SK-MEL-5 (cell line): Measurements from ENCODE around the gene DENND5B. TPM values are rescaled to one million over a fixed set of nuclear protein-coding genes. Genes with fewer than 3 reads are reported as not detected.
A peak's percentile ranks its signal among the peaks of the same experiment; 100 is the strongest.
"Not testable (repeated sequence)": the region's sequence is repeated elsewhere in the genome, so short reads cannot be mapped to it uniquely, and the experiment has no call there.

Experiments used
- DNase-seq: peaks from one replicate; pipeline ENCODE4 v3.0.0-alpha.2; 2016; ENCODE audit warnings: low read depth, low spot score
- in situ Hi-C: cut with HindIII; loops from 2 replicates; pipeline ENCODE4 v1.10.0; 2016; ENCODE audit warnings: low sequenced_read_pairs, high pct_unique_total_duplicates, low pct_unique_long_range_greater_than_20kb
- total RNA-seq: library from RNA; depleted of rRNA; stranded (reverse); fragments of >200 nt; shearing (Covaris generic); gene quantifications from 2 replicates; pipeline ENCODE4 v1.2.3, GENCODE V29; 2014

The DENND5B gene
- total RNA-seq, 1 experiment from 2014 or later, result 14.8 TPM

GRCh38 chr12:31522607-31523006 is 68.3 kb downstream of the DENND5B start:
- in situ Hi-C loops, result no loop called here
- DNase-seq, result no peak

- in situ Hi-C loops, result no loop called here
These were observed 69.0 kb downstream of the DENND5B start for GRCh38 chr12:31521964-31522363.

GRCh38 chr12:31519511-31519910 is 71.4 kb downstream of the DENND5B start:
- in situ Hi-C loops, result no loop called here
- no peak for DNase-seq

More at GRCh38 chr12:31521964-31522363, 69.0 kb downstream of the DENND5B start:
- no peak for DNase-seq

GRCh38 chr12:31518680-31519227 is 72.2 kb downstream of the DENND5B start:
- in situ Hi-C loops, result no loop called here
- DNase-seq, result peak; percentile 90

GRCh38 chr12:31517994-31518393 is 72.9 kb downstream of the DENND5B start:
- in situ Hi-C loops, result no loop called here
- no peak for DNase-seq

DNA sequence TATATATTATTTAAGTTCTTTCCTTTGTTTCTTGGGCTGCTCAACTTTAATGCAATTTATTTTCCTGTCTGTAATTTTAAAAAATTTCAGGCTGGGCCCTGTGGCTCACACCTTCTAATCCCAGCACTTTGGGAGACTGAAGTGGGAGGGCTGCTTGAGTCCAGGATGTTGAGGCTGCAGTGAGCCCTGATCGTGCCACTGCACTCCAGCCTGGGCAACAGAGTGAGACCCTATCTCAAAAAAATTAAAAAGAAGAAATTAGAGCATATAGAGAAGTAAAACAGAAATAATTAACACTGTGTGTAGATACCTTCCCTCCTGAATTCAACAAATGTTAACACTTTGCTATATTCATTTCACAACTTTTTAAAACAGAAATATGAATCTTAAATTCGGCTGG is 74.2 kb downstream of the DENND5B start:
- in situ Hi-C loops, result no loop called here
- no peak for DNase-seq

DNA sequence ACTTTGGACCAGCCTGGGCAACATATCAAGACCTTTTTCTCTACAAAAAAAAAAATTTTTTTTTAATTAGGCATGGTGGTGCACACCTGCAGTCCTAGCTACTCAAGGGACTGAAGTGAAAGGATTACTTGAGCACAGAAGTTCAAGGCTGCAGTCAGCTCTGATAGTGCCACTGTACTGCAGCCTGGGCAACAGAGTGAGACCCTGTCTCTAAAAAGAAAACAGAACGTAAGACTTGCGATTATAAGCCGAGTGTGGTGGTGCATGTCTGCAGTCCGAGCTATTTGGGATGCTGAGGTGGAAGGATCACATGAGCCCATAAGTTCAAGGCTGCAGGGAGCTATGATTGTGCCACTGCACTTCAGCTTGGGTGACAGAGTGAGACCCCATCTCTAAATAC is 76.0 kb downstream of the DENND5B start:
- no peak for DNase-seq
- in situ Hi-C loops, result no loop called here

GRCh38 chr12:31510034-31510433 is 80.9 kb downstream of the DENND5B start:
- in situ Hi-C loops, result no loop called here
- no peak for DNase-seq

DNA sequence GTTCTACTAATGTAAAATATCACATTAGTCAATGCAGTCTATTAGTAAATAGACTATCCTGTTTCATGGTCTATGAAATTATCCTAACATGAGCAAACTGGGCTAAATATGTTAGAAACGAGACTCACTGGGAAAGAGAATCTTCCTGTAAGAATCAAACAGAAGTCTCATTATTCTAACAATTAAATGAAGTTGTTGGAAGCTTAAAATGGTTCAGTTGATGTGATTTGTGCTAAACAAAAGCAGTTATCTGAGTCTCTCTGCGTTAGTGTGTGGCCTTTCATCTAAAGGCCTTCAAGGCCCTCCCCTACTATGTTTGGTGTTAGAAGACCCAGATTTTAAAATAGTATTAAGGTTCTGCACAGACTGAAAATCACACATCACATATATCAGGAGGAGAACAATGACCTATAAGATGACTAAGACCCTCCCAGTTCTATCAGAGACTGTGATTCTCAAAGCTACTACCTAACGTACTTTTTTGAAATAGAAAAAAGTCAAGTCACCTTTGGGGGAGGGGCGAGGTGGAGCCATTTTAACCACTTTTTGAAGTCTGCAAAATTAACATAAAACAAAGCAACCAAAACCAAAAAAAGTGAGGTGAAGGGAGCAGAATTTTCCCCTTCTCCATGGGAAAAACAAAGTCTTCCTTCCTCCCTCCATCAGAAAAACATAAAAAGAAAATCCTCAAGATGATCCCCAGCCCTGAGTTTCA is 82.3 kb downstream of the DENND5B start:
- DNase-seq, result no peak
- in situ Hi-C loops, result no loop called here

GRCh38 chr12:31507966-31508365 is 83.0 kb downstream of the DENND5B start:
- DNase-seq, result no peak
- in situ Hi-C loops, result no loop called here

DNA sequence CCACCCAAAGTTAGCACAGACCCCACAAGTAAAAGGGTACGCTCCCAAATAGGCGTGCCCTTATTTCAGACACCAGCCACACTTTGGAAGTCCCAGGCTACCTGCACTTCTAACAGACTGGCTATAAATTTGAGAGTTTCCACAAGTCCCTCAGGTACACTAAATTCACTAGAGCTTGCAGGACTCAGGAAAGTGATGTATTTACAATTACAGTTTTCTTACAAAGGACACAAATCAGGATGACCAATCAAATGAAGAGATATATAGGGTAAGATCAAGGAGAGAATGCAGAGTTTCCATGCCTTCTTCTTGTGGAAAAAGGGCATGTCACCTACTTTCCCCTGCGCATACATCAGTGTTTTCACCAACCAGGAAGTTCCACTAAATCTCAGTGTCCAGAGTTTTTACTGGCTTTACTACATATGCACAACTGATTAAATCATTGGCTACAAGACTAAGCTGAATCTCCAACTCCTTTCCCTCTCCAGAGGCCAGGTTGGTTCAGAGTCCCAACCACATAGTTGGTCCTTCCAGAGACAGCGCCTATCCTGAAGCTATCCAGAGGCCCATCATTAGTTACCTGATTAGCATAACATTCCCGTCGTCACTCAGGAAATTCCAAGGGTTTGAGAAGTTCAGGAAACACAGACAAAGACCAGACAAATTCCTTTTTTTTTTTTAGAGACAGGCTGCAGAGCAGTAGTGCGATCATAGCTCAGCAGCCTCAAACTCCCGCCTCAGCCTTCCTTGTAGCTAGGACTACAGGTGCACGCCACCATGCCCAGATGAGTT is 84.2 kb downstream of the DENND5B start:
- in situ Hi-C loops, result no loop called here
- no peak for DNase-seq

DNA sequence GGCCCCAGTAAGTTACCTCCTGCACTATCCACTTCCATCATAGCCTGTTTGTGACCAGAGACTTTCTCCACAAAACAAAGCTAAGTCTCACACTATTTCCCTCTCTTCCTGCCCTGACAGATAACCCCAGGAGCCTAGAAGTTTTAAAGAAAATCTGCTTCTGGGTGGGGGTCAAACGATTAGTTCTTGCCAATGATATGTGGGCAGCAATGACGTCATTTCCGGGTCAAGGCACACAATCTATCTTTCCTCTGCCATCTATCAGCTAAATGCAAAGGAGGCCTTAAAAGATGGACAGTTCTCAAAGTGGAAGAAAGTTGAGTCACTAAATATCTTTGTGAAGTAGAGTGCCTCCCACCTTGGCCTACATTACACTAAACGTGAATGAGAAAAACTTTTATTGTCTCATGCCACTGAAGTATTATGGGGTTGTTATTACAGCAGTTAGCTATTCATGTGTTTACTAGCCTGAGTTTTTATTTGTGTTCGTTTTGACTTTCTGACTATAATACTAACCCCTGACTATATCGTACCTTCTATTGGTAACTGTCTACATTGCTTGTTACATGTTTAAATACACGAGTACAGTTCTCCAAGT is 86.2 kb downstream of the DENND5B start:
- DNase-seq, result no peak
- in situ Hi-C loops, result no loop called here

DNA sequence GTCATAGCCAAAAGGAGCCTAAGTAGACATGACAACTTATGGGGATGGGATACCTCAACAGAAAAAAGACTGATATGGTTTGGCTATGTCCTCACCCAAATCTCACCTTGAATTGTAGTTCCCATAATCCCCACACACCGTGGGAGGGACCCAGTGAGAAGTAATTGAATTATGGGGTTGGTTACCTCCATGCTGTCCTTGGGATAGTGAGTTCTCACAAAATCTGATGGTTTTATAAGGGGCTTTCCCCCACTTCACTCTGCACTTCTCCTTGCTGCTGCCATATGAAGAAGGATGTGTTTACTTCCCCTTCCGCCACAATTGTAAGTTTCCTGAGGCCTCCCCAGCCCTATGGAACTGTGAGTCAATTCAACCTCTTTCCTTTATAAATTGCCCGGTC is 89.9 kb downstream of the DENND5B start:
- in situ Hi-C loops, DNase-seq: not testable (repeated sequence)

DNA sequence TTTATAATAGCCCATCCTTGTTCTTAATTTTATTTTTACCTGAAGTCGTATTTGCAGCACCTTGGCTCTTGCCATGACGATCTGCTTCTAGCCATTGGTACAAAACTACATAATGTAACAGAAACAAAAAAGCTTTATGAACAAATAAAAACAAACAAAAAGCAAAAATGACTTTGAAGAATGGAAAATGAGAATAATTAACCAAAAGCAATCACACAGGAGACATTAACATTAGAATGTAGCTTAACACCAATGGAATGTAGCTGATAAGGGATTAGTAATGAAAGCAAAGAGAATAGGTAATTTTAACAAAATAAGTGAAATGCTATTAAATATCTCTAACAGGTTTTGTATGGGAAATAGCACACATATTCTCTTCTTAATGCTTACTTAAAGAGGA is 91.4 kb downstream of the DENND5B start:
- in situ Hi-C loops, result no loop called here
- DNase-seq, result no peak

DNA sequence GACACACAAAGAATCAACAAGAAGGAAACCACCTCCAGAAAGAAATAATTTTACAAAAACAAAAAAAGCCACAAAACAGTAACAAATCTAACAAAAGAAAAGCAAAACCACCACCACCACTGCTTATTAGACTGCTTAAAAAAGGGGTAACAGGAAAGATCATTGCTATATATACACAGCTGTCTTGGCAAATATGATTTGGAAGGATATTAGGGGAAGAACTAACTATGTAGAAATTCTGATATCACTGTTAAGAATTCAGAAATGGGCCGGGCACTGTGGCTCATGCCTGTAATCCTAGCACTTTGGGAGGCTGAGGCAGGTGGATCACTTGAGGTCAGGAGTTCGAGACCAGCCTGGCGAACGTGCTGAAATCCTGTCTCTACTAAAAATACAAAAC is 92.5 kb downstream of the DENND5B start:
- DNase-seq, result no peak

GRCh38 chr12:31496257-31496656 is 94.7 kb downstream of the DENND5B start:
- in situ Hi-C loops, result no loop called here
- DNase-seq, result no peak

More for the DNA sequence above, 92.5 kb downstream of the DENND5B start:
- in situ Hi-C loops, result no loop called here

GRCh38 chr12:31494455-31494854 is 96.5 kb downstream of the DENND5B start:
- peak; percentile 26 for DNase-seq
- in situ Hi-C loops, result no loop called here

DNA sequence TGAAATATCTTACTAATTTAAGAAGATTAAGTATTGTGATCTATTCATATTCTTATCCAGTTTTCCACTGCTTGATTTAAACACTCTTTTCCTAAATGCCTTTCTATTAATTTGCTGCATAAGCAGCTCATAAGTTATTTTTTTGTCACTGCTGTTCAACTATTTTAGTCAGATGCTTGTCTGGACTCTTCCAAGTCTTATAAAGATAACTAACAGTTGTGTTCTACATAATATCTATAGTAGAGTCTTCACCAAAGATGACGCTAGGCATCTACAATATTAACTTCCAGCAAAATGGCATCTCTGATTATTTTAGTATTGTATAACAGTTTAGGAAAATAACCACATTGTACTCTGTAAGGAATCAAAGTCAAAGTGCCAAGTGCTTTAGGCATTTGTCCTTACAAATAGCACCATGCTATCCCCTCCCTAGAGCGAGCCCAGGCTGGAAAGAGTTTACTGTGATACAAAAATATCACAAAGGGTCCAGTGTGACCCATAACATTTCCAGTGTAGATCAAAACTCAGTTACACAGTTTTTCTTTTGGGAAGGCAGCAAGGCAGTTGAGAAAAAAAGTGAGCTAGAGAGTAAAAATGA is 98.2 kb downstream of the DENND5B start:
- in situ Hi-C loops, result no loop called here
- DNase-seq, result peak; percentile 79
